Fibroblast of pulmonary artery (primary cell): ENCODE data around the gene PPIF.
"Not testable (repeated sequence)": the region's sequence is repeated elsewhere in the genome, so short reads cannot be mapped to it uniquely, and the experiment has no call there.

Source experiments
- DNase-seq: peaks from one replicate; pipeline ENCODE4 v3.0.0-alpha.2; 2010; ENCODE audit warnings: low read depth
- H3K4me3 ChIP-seq: replicated peaks from 2 replicates; pipeline ENCODE4 v1.5.1; 2011; ENCODE audit warnings: low read depth, mild to moderate bottlenecking, control low read depth, low read length, moderate library complexity
- TF ChIP-seq, protein P1 (sequence below): IDR thresholded peaks from 2 replicates; pipeline ENCODE4 v1.5.1; 2011; ENCODE audit warnings: mild to moderate bottlenecking, control low read depth, low read length, inconsistent platforms; ENCODE audit errors: missing control alignments

The PPIF gene

DNA sequence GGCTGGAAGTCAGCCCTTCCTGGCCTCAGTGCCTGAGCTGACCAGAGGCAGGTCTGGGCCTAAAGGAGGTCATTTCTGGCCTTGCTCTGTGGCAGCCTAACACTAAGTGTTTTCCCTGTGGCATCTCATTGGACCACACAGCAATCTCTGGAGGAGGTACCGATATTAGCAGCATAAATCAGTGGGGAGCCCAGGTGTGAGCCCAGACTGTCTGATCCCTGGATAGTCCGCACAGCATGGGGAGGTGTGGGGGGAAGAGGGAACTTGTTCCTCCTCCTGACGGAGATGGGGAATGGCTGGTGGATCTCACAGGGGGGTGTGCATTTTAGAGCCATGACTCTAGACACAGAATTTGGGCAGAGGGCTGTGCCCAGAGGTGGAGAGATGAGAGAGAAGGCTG, 11.0 kb upstream of the PPIF start:
- no peak overlapping the region for H3K4me3 ChIP-seq
- TF ChIP-seq, protein P1, sequence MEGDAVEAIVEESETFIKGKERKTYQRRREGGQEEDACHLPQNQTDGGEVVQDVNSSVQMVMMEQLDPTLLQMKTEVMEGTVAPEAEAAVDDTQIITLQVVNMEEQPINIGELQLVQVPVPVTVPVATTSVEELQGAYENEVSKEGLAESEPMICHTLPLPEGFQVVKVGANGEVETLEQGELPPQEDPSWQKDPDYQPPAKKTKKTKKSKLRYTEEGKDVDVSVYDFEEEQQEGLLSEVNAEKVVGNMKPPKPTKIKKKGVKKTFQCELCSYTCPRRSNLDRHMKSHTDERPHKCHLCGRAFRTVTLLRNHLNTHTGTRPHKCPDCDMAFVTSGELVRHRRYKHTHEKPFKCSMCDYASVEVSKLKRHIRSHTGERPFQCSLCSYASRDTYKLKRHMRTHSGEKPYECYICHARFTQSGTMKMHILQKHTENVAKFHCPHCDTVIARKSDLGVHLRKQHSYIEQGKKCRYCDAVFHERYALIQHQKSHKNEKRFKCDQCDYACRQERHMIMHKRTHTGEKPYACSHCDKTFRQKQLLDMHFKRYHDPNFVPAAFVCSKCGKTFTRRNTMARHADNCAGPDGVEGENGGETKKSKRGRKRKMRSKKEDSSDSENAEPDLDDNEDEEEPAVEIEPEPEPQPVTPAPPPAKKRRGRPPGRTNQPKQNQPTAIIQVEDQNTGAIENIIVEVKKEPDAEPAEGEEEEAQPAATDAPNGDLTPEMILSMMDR: no peak
- no peak for DNase-seq

DNA sequence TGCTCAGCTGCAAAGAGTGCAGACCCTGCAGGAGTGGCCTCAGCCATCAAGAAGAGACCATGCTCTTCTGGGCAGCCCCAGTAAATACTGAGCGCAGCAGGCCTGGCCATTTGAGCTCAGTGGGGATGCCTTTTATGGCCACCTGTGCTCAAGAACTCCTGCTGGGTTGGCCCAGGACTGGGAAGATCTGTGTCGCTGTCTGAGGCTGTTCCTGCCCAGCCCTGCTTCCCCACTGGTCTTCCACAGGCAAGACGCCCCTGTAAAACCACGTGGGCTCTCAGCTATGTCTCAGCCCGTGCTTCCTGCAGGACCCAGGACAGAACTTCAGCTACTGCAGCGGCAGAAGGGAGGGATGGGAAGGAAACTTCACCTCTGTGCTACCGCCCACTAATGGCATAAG, 10.5 kb upstream of the PPIF start:
- H3K4me3 ChIP-seq: no peak overlapping the region
- TF ChIP-seq, protein P1: no peak
- no peak for DNase-seq

DNA sequence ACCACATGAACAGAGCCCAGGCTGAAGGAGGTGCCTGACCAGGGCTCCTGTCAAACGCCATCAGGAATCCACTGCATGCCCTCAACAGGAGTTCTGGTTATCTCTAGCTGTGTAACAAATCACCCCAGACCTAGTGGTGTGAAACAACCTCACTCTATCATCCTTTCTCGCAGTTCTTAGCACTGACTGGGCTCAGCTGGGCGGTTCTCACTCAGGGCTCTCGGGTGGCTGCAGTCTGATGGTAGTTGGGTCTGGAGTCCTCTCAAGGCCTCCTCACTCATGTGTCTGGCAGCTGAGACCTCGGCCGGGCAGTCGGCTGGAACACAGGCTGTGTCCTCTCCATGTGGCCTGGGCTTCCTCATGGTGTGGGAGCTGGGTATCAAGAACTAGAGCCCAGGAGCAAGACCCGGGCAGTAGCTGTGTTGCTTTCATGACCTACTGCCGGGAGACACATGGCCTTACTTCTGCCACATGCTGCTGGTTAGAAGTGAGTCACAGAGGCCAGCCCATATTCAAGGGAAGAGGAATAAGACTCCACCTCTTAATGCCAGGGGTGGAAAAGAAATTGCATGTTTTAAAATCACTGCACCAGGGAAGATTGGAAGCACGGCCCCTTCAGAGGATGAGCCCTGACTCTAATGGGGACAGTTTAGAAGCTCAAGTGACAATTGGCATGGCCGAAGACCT, 9.3 kb upstream of the PPIF start:
- H3K4me3 ChIP-seq, DNase-seq: not testable (repeated sequence)

DNA sequence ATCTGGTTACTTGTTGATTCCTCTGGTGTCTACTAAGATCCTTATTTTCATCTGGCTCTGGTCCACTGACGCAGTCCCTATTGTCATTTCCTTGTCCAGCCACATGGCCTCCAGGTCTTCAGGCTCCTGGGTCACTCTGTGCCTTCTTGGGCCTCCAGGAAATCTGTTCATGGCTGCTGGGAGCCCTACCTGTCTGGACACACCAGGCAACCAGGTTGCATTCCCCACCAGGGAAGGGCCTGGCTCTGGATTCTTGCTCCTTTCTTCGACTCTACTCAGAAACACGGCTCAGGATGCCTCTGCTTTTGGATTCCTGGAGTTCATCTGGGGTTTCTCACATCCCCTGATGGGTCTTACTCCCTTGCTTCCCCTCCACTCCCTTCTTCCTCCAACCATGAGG, 8.0 kb upstream of the PPIF start:
- DNase-seq: no peak
- TF ChIP-seq, protein P1: no peak

DNA sequence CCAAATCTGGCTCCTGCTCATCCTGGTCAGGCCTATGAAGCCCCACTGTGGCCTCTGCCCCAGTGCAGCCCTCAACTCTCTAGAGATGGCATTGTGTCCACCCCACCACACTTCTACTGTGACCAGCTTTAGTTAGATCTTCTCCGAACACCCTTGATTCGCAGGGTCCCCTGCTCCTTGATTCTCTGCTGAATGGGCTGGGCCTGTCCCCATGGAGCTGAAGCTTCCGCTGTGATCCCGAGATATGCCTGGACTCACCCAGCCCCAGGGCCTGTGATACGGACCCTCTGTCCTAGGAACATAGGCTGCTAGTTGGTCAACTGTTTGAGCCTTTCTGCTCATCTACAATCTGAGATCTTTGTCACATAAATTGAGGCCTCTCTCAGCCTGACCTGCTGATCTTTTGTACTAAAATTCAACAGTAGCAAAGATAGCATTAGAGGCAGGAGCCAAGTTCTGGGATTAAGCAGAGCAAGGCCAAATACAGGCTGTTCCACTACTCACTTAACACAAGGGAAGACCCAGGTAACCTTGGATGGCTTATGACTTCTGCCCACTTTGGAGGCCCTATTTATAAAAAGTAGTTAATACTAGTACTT, 6.5 kb upstream of the PPIF start:
- H3K4me3 ChIP-seq: no peak overlapping the region
- DNase-seq: no peak
- TF ChIP-seq, protein P1: no peak

More for the DNA sequence above, 8.0 kb upstream of the PPIF start:
- H3K4me3 ChIP-seq: no peak overlapping the region

DNA sequence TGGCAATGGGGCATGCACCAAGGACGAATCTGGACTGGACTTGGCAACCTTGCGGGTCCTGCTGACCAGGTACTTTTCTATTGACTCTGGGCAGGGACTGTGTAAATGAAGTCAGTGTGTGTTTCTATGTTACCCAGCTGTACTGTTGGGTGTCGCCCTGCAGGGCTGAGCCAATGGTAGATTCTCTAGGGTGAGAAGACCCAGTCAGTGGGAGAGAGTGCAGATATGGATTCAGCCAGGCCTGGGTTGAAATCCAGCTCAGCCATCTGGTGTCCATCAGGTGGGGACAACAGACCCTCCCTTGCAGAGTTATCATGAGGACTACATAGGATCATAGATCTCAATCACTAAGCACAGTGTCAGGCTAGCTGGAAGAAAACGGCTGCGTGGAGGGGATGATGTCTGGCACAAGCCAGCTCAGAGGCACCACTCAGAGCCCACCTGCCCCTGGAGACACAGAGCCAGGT, 4.9 kb upstream of the PPIF start:
- TF ChIP-seq, protein P1: no peak
- no peak overlapping the region for H3K4me3 ChIP-seq
- no peak for DNase-seq

DNA sequence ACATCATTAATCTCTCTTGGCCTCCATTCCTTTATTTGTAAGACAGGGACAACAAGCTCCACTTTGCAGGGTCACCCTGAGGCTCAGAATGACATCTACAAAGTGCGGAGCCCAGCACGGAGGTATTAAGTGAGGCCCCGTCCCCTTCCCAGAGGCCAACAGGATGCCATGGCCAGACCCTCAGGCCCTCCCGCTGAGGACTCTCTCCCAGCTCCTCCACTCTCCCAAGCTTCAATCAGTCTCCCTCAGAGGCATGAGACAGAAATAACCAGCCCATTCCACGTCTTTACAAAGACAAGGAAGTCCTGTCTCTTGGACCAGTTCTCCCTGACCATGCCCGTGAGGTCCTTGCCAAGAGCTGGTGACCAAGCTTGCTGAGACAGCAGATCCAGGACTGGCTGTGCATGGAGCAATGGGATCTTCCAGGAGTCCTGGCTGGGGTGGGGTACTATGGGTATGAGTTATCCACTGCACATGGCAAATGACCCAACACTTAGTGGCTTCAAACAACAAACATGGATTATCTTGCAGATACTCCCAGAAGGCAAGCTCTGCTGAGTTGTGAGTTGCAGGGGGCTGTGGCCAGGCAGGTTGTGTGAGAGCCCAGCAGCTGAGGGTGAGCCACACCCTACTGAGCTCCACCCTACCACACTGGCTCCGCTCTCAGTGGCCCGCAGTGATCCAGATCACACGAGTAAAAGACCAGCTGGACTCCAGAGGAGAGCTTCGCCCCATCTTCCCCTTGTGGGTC, 4.3 kb upstream of the PPIF start:
- TF ChIP-seq, protein P1: no peak
- no peak overlapping the region for H3K4me3 ChIP-seq
- DNase-seq: no peak
